Fibroblast of skin of back (primary cell): ENCODE data around the gene CHADL.

Experiments used
- DNase-seq: peaks from one replicate; pipeline ENCODE4 v3.0.0-alpha.2; 2013

Gene CHADL

GRCh38 chr22:41229730-41230400 is 10.9 kb downstream of the CHADL start:
- DNase-seq = no peak

DNA sequence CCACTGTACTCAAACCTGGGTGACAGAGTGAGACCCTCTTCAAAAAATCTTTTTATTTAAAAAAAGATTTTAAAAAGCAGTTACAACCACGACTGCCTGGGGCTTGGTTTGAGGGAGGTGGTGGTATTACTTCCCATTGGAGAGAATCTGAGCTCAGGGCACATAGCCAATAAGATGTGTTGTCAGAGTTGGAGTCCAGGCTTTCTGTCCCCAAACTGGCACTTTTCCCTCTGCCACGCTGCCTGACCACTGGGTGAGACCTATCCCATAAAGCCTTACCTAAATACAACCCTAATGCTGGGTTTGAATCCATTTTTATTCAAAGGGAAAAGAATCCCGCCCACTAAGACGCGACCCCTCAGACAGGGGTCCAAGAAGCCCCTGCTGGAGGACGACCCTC is 11.5 kb downstream of the CHADL start:
- DNase-seq = no peak

- no peak for DNase-seq
Observed at GRCh38 chr22:41226723-41227655, 13.7 kb downstream of the CHADL start.

- no peak for DNase-seq
Observed at GRCh38 chr22:41223535-41223934, 17.2 kb downstream of the CHADL start.

GRCh38 chr22:41222846-41223507 is 17.8 kb downstream of the CHADL start:
- no peak for DNase-seq

DNA sequence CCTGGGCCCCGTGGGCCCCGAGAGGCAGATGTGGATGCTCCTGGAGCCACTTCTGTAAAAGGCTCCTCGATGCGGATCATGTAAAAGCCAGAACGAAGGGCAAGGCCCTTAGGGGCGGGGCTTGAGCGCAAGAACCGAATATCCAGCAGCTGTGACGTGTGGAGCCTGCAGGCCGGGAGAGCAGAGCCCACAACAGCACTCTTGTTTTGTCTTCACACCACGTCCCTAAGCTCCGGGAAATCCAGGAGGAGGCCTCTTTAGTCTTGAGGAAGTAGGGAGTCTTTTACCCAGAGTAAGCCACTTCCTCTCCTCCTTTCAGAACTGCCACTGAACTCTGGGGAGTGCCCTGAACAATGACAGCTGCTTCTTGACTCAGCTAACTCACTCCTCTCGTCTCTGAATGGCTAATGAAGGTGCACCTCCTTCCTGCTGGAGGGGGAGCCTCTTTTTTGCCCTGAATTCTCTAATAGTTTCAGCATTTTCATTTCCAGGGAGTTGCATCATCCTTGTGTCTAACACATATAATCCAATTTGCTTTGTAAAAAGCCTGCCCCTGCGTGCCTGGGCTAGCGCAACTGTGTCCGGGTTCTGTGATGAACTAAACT is 23.1 kb downstream of the CHADL start:
- peak; percentile 81 for DNase-seq

DNA sequence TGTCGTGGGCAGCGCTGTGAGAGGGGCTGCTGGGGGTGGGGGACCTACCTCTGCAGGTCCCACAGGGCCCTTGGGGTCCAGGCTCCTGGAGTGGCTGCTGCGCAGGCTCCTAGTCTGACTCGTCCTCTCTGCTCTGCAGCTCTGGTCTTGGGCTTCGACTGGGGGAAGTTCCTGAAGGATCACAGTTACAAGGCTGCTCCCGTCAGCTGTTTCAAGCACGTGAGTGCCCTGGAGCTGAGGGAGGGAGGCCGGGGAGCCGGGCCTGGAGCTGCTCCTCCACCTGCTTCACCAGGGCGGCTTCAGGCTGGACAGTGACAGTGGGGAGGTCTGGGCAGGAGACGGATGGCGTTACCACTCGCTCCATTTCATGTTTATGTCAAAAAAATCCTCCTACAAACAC is 23.7 kb downstream of the CHADL start:
- no peak for DNase-seq

DNA sequence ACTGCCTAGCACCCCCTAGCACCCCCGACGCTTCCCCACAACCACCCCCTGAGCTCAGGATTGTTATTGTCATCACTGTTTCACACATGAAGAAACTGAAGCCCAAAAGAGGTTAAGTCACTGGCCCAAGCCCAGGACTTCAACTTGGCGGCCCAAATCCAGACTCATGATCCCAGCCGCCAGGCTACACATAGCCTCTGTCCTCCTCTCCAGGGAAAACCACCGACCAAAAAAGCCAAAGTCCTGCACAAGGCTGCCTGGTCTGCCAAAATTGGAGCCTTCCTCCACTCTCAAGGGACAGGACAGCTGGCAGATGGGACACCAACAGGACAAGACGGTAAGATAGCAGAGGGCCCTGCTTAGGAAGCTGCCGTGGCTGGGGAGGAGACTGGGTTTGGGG is 24.8 kb downstream of the CHADL start:
- DNase-seq = no peak

GRCh38 chr22:41215409-41215808 is 25.3 kb downstream of the CHADL start:
- DNase-seq = no peak

DNA sequence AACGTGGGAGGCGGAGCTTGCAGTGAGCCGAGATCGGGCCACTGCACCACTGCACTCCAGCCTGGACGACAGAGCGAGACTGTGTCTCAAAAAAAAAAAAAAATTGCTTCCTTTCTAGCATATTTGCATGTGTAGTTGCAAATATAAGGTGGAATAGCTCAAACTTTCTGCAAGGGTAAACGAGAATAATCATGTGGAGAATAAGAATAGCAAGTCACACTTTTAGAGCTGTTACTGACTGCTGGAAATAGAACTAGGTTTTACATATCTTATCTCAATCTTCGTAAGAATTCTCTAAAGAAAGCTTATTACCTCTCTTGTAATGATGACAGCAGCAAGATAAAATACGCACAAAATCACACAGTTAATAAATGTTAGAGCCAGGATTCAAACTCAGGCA is 34.0 kb downstream of the CHADL start:
- DNase-seq = no peak

DNA sequence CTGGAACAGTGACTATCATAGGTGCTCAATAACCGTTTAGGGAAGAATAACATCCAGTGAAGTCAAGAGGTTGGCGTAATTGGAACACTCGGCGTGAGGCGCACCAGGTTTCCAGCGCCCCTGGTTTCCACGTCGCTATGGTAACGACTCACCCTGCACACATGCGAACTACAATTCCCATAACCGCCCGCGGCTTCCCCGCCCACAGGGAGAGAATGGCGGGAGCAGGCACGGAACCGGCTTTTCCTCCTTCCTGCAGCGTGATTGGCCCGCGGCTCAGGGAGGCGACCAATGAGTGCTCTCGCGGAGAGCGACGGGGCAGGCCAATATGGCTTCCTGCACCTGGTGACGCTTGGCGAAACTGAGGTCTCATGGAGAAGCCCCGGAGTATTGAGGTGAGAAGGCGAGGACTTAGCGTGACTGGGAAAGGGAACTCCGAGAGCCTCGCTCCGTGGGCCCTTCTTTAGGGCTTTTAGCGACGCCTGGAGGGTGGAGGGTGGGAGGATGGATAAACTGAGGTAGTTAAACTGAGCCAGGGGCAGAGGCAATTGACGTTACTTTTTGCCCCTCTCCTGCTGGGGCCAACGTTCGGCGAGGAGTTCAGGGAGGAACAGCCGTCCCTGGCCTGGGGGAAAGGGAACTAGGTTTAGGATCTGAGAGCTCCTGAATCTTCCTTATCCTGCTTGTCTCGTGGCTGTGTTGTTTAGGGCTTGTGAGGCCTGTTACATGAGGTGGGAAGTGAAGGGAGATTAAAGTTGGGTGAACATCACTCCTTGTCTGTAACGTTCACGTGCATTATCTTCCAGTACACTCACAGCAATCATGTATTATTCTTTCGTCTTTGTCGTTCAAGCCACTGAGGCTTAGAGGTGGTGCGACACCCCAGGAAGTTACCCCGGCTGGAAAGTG is 35.5 kb downstream of the CHADL start, which contains the start of gene L3MBTL2:
Gene L3MBTL2, plus strand, starts transcription at position 321 of the 909 bp plus-strand sequence. Its CDS starts 51 bp downstream, at position 372.
- DNase-seq = peak; percentile 97

- no peak for DNase-seq
Observed at GRCh38 chr22:41204066-41204465, 36.7 kb downstream of the CHADL start.

DNA sequence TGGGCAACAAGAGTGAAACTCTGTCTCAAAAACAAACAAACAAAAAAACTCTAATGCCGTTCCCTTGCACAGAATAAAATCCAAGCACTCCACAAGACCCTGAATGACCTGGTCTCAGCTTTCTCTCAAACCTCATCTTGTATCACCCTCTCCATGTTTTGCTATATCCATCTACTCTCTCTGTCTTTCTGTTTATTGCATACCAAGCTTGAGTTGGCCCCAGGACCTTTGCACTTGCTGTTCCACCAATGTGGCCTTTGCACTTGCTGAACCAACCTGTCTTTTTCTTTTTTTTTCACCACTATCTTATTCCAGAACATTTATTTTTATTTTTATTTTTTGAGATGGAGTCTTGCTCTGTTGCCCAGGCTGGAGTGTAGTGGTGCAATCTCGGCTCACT is 37.6 kb downstream of the CHADL start:
- no peak for DNase-seq

- DNase-seq = no peak
Observed at GRCh38 chr22:41201141-41201540, 39.6 kb downstream of the CHADL start.

GRCh38 chr22:41198027-41198580 is 42.6 kb downstream of the CHADL start:
- DNase-seq = peak; percentile 39

- peak; percentile 64 for DNase-seq
Observed at GRCh38 chr22:41197038-41197972, 43.4 kb downstream of the CHADL start.

GRCh38 chr22:41193829-41194228 is 46.9 kb downstream of the CHADL start:
- DNase-seq = no peak

- no peak for DNase-seq
Observed at GRCh38 chr22:41191467-41191866, 49.3 kb downstream of the CHADL start.

DNA sequence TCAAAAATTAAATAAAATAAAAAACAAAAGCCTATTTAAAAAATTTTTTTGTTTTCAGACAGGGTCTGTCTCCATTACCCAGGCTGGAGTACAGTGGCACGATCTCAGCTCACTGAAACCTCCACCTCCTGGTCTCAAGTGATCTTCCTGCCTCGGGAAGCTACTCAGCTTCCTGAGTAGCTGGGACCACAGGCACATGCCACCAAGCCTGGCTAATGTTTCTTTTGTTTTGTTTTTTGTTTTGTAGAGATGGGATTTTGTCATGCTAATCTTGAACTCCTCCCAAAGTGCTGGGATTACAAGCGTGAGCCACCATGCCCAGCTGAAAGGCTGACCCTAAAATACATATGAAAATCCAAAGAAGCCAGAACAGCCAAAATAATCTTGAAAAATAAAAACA is 56.1 kb downstream of the CHADL start:
- no peak for DNase-seq
